WTC11 (cell line): ENCODE results near the gene OR4N2. TPM values are rescaled to one million over a fixed set of nuclear protein-coding genes. Genes with fewer than 3 reads are reported as not detected.
"Not testable (repeated sequence)": the region's sequence is repeated elsewhere in the genome, so short reads cannot be mapped to it uniquely, and the experiment has no call there.

Experiments
- ATAC-seq: fragments of 200-7000 bp; cut with Tn5 transposase; 2 replicates; pipeline ENCODE4 v1.10.0; 2021; ENCODE audit warnings: mild to moderate bottlenecking, moderate library complexity
- CTCF ChIA-PET: fragments of 300-600 bp; sonication (Branson Sonifier 250); formaldehyde crosslinking; loops from one replicate; lab custom pipeline; 2021; ENCODE audit warnings: antibody characterized with exemption; lab: Charles Lee
- POLR2A ChIA-PET: fragments of 350-600 bp; sonication (Branson Sonifier 250); formaldehyde crosslinking; loops from one replicate; lab custom pipeline; 2021; ENCODE audit warnings: antibody characterized with exemption; lab: Charles Lee
- DNase-seq: peaks from one replicate; pipeline ENCODE4 v3.0.0; 2021; ENCODE audit warnings: low spot score
- H3K27ac Mint-ChIP-seq: 2 replicates; pipeline ENCODE4 v1.8.0; 2021; ENCODE audit warnings: mixed read lengths
- H3K27me3 Mint-ChIP-seq: 2 replicates; pipeline ENCODE4 v1.8.0; 2021; ENCODE audit warnings: low read depth, mild to moderate bottlenecking, moderate library complexity, mixed read lengths
- H3K36me3 Mint-ChIP-seq: 2 replicates; pipeline ENCODE4 v1.8.0; 2021; ENCODE audit warnings: mixed read lengths
- H3K4me1 Mint-ChIP-seq: 2 replicates; pipeline ENCODE4 v1.8.0; 2022; ENCODE audit warnings: mixed read lengths
- H3K4me3 Mint-ChIP-seq: 2 replicates; pipeline ENCODE4 v1.8.0; 2021; ENCODE audit warnings: mild to moderate bottlenecking, moderate library complexity, mixed read lengths
- H3K9me3 Mint-ChIP-seq: 2 replicates; pipeline ENCODE4 v1.8.0; 2021; ENCODE audit warnings: mixed read lengths
- ATF1 ChIP-seq: sonication (generic); formaldehyde crosslinking; IDR thresholded peaks from 2 replicates; pipeline ENCODE4 v1.8.1; 2023; ENCODE audit warnings: mild to moderate bottlenecking, moderate library complexity, missing genetic modification reagents
- FOXP1 ChIP-seq: sonication (generic); formaldehyde crosslinking; IDR thresholded peaks from 2 replicates; pipeline ENCODE4 v1.8.0; 2022; ENCODE audit warnings: missing genetic modification reagents, mild to moderate bottlenecking, moderate library complexity, borderline replicate concordance
- HMGA2 ChIP-seq: fragments of 250-450 bp; sonication (Bioruptor Pico); IDR thresholded peaks from 2 replicates; pipeline ENCODE4 v1.4.0; 2021; ENCODE audit warnings: mild to moderate bottlenecking, moderate library complexity
- NR1H2 ChIP-seq: sonication (generic); formaldehyde crosslinking; IDR thresholded peaks from 2 replicates; pipeline ENCODE4 v1.9.0; 2021; ENCODE audit warnings: mild to moderate bottlenecking, moderate library complexity, missing genetic modification reagents
- NR3C1 ChIP-seq: sonication (generic); formaldehyde crosslinking; conservative IDR thresholded peaks from 2 replicates; pipeline ENCODE4 v1.8.1; 2023; ENCODE audit warnings: low read depth, mild to moderate bottlenecking, missing genetic modification reagents
- RORB ChIP-seq: fragments of 250-450 bp; sonication (Bioruptor Pico); IDR thresholded peaks from 2 replicates; pipeline ENCODE4 v1.9.0; 2021; ENCODE audit warnings: mild to moderate bottlenecking
- SP1 ChIP-seq: sonication (generic); formaldehyde crosslinking; conservative IDR thresholded peaks from 2 replicates; pipeline ENCODE4 v1.8.1; 2022; ENCODE audit warnings: missing genetic modification reagents
- ZNF232 ChIP-seq: sonication (generic); formaldehyde crosslinking; IDR thresholded peaks from 2 replicates; pipeline ENCODE4 v1.8.0; 2022; ENCODE audit warnings: mild to moderate bottlenecking, missing genetic modification reagents
- total RNA-seq: library from RNA; stranded (reverse); gene quantifications from 3 replicates; pipeline ENCODE4 v1.2.3, GENCODE V29; 2021
- TF ChIP-seq, protein P1 (sequence below): fragments of 250-450 bp; sonication (Bioruptor Pico); IDR thresholded peaks from 2 replicates; pipeline ENCODE4 v1.9.0; 2021; ENCODE audit warnings: moderate library complexity, mild to moderate bottlenecking, inconsistent platforms, borderline replicate concordance
- TF ChIP-seq, protein P2 (sequence below): sonication (generic); formaldehyde crosslinking; IDR thresholded peaks from 2 replicates; pipeline ENCODE4 v1.8.0; 2022; ENCODE audit warnings: missing genetic modification reagents
- TF ChIP-seq, protein P3 (sequence below): fragments of 250-450 bp; sonication (Bioruptor Pico); IDR thresholded peaks from 2 replicates; pipeline ENCODE4 v1.9.0; 2021; ENCODE audit warnings: mild to moderate bottlenecking
- TF ChIP-seq, protein P4 (sequence below): sonication (generic); formaldehyde crosslinking; IDR thresholded peaks from 2 replicates; pipeline ENCODE4 v1.8.0; 2022; ENCODE audit warnings: mild to moderate bottlenecking, missing genetic modification reagents
- TF ChIP-seq, protein P5 (sequence below): sonication (generic); formaldehyde crosslinking; IDR thresholded peaks from 2 replicates; pipeline ENCODE4 v1.8.1; 2022; ENCODE audit warnings: low read depth, missing genetic modification reagents, borderline replicate concordance
- TF ChIP-seq, protein P6 (sequence below): sonication (generic); formaldehyde crosslinking; IDR thresholded peaks from 2 replicates; pipeline ENCODE4 v1.8.1; 2023; ENCODE audit warnings: mild to moderate bottlenecking, missing genetic modification reagents, moderate library complexity

OR4N2 gene
- total RNA-seq, 1 experiment from 2014 or later: not detected

DNA sequence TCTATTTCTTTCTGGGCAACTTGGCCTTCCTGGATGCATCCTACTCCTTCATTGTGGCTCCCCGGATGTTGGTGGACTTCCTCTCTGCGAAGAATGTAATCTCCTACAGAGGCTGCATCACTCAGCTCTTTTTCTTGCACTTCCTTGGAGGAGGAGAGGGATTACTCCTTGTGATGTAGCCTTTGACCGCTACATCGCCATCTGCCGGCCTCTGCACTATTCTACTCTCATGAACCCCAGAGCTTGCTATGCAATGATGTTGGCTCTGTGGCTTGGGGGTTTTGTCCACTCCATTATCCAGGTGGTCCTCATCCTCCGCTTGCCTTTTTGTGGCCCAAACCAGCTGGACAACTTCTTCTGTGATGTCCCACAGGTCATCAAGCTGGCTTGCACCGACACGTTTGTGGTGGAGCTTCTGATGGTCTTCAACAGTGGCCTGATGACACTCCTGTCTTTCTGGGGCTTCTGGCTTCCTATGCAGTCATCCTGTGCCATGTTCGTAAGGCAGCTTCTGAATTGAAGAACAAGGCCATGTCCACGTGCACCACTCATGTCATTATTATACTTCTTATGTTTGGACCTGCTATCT is 7.0 kb upstream of the OR4N2 start:
- CTCF ChIA-PET, H3K4me1 Mint-ChIP-seq, H3K27ac Mint-ChIP-seq, DNase-seq, POLR2A ChIA-PET, ATAC-seq, H3K27me3 Mint-ChIP-seq, H3K4me3 Mint-ChIP-seq: not testable (repeated sequence)
- H3K36me3 Mint-ChIP-seq: peaks cover 38% of the 10 kb centered on the region
- peaks cover 36% of the 10 kb centered on the region for H3K9me3 Mint-ChIP-seq

DNA sequence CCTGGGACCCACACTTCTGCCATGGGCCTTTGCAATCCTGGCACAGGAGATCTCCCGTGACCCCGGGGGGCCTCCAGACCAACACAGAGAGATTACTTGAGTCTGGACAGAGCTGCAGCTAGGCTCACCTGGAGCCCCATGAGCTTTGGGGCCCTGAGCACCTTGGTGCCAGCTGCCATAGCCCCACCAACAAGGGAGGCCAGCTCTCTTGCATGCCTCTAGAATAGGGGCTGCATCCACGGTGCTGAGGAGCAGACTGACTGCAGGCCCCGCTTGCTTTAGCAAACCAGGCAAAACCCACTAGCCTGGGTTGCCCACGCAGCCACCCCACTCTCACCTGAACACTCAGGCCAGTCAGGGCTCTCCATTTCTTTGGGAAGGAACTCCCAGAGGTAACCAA is 3.7 kb upstream of the OR4N2 start:
- CTCF ChIA-PET: no interaction called here
- TF ChIP-seq RORB (CRISPR knock-in tag) (no peak), NR3C1 (CRISPR knock-in tag) (no peak), ATF1 (CRISPR knock-in tag) (no peak), ZNF232 (no peak), SP1 (CRISPR knock-in tag) (no peak), HMGA2 (CRISPR knock-in tag) (no peak), NR1H2 (CRISPR knock-in tag) (no peak), FOXP1 (CRISPR knock-in tag) (no peak)
- TF ChIP-seq, protein P1, sequence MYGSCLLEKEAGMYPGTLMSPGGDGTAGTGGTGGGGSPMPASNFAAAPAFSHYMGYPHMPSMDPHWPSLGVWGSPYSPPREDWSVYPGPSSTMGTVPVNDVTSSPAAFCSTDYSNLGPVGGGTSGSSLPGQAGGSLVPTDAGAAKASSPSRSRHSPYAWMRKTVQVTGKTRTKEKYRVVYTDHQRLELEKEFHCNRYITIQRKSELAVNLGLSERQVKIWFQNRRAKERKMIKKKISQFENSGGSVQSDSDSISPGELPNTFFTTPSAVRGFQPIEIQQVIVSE (CRISPR knock-in tag): no peak
- TF ChIP-seq, protein P2, sequence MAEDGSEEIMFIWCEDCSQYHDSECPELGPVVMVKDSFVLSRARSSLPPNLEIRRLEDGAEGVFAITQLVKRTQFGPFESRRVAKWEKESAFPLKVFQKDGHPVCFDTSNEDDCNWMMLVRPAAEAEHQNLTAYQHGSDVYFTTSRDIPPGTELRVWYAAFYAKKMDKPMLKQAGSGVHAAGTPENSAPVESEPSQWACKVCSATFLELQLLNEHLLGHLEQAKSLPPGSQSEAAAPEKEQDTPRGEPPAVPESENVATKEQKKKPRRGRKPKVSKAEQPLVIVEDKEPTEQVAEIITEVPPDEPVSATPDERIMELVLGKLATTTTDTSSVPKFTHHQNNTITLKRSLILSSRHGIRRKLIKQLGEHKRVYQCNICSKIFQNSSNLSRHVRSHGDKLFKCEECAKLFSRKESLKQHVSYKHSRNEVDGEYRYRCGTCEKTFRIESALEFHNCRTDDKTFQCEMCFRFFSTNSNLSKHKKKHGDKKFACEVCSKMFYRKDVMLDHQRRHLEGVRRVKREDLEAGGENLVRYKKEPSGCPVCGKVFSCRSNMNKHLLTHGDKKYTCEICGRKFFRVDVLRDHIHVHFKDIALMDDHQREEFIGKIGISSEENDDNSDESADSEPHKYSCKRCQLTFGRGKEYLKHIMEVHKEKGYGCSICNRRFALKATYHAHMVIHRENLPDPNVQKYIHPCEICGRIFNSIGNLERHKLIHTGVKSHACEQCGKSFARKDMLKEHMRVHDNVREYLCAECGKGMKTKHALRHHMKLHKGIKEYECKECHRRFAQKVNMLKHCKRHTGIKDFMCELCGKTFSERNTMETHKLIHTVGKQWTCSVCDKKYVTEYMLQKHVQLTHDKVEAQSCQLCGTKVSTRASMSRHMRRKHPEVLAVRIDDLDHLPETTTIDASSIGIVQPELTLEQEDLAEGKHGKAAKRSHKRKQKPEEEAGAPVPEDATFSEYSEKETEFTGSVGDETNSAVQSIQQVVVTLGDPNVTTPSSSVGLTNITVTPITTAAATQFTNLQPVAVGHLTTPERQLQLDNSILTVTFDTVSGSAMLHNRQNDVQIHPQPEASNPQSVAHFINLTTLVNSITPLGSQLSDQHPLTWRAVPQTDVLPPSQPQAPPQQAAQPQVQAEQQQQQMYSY (CRISPR knock-in tag): no peak
- TF ChIP-seq, protein P3, sequence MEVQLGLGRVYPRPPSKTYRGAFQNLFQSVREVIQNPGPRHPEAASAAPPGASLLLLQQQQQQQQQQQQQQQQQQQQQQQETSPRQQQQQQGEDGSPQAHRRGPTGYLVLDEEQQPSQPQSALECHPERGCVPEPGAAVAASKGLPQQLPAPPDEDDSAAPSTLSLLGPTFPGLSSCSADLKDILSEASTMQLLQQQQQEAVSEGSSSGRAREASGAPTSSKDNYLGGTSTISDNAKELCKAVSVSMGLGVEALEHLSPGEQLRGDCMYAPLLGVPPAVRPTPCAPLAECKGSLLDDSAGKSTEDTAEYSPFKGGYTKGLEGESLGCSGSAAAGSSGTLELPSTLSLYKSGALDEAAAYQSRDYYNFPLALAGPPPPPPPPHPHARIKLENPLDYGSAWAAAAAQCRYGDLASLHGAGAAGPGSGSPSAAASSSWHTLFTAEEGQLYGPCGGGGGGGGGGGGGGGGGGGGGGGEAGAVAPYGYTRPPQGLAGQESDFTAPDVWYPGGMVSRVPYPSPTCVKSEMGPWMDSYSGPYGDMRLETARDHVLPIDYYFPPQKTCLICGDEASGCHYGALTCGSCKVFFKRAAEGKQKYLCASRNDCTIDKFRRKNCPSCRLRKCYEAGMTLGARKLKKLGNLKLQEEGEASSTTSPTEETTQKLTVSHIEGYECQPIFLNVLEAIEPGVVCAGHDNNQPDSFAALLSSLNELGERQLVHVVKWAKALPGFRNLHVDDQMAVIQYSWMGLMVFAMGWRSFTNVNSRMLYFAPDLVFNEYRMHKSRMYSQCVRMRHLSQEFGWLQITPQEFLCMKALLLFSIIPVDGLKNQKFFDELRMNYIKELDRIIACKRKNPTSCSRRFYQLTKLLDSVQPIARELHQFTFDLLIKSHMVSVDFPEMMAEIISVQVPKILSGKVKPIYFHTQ (CRISPR knock-in tag): no peak
- TF ChIP-seq, protein P4, sequence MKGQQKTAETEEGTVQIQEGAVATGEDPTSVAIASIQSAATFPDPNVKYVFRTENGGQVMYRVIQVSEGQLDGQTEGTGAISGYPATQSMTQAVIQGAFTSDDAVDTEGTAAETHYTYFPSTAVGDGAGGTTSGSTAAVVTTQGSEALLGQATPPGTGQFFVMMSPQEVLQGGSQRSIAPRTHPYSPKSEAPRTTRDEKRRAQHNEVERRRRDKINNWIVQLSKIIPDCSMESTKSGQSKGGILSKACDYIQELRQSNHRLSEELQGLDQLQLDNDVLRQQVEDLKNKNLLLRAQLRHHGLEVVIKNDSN (CRISPR knock-in tag): no peak
- TF ChIP-seq, protein P5, sequence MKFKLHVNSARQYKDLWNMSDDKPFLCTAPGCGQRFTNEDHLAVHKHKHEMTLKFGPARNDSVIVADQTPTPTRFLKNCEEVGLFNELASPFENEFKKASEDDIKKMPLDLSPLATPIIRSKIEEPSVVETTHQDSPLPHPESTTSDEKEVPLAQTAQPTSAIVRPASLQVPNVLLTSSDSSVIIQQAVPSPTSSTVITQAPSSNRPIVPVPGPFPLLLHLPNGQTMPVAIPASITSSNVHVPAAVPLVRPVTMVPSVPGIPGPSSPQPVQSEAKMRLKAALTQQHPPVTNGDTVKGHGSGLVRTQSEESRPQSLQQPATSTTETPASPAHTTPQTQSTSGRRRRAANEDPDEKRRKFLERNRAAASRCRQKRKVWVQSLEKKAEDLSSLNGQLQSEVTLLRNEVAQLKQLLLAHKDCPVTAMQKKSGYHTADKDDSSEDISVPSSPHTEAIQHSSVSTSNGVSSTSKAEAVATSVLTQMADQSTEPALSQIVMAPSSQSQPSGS (CRISPR knock-in tag): no peak
- TF ChIP-seq, protein P6, sequence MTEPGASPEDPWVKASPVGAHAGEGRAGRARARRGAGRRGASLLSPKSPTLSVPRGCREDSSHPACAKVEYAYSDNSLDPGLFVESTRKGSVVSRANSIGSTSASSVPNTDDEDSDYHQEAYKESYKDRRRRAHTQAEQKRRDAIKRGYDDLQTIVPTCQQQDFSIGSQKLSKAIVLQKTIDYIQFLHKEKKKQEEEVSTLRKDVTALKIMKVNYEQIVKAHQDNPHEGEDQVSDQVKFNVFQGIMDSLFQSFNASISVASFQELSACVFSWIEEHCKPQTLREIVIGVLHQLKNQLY (CRISPR knock-in tag): no peak
- TF ChIP-seq, all 79 proteins: peak for 0
- POLR2A ChIA-PET: no interaction called here
- Mint-ChIP-seq H3K4me3 (no peak overlapping the region), H3K27ac (no peak overlapping the region), H3K9me3 (peaks cover 45% of the 10 kb centered on the region), H3K36me3 (peaks cover 42% of the 10 kb centered on the region), H3K4me1 (no peaks in the 10 kb centered on the region), H3K27me3 (peaks cover 14% of the 10 kb centered on the region)
- ATAC-seq (no peak), DNase-seq (no peak)
